Hepatocyte (in vitro differentiated cells): ENCODE data around the gene SARS2.

Experiments used
- EZH2 ChIP-seq: fragments of 200-600 bp; sonication (generic); IDR thresholded peaks from 2 replicates; pipeline ENCODE4 v1.6.1; 2016; ENCODE audit warnings: antibody characterized with exemption, mild to moderate bottlenecking, borderline replicate concordance
- TF ChIP-seq, protein P1 (sequence below): fragments of 200-600 bp; sonication (generic); IDR thresholded peaks from 2 replicates; pipeline ENCODE4 v1.5.1; 2016; ENCODE audit warnings: antibody characterized with exemption, mild to moderate bottlenecking; ENCODE audit not compliant: poor library complexity

DNA sequence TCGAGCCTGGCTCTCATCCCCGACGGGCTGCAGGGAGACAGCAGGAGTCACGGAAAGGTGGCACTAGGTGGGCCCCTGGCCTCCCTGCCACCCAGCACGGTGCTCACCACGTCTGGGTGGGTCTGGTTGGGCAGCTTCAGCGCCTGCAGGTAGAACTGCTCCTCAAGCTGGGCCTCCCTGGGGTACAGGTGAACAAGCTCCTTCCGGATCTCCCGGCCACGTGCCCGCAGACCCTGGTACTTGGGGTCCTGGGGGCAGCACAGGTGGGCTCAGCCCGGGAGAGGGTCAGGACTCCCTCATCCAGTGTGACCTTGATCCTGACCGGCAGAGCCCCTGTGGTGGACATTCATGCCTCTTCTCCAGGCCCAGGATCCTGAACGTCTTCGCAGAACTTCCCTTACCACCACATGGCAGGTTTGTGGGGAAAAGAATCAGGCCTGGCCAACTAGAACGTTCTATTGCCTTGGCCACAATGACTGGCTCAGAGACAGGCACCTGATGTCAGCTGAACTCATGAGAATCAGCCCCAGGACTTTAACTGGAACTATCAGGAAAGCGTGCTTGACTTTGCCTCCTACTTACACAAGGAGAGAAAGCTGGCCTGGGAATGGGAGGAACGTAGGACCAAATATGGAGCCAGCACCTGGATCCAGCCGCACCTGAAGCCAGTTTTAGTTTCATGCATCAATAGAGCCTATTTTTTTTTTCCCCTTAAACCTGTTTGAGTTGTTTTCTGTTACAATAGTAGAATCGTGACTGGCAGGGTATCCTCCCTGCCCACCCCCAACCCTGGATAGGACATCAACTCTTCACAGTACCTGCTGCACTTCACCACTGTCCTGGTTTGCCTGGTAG is 8.9 kb downstream of the SARS2 start:
- TF ChIP-seq, protein P1, sequence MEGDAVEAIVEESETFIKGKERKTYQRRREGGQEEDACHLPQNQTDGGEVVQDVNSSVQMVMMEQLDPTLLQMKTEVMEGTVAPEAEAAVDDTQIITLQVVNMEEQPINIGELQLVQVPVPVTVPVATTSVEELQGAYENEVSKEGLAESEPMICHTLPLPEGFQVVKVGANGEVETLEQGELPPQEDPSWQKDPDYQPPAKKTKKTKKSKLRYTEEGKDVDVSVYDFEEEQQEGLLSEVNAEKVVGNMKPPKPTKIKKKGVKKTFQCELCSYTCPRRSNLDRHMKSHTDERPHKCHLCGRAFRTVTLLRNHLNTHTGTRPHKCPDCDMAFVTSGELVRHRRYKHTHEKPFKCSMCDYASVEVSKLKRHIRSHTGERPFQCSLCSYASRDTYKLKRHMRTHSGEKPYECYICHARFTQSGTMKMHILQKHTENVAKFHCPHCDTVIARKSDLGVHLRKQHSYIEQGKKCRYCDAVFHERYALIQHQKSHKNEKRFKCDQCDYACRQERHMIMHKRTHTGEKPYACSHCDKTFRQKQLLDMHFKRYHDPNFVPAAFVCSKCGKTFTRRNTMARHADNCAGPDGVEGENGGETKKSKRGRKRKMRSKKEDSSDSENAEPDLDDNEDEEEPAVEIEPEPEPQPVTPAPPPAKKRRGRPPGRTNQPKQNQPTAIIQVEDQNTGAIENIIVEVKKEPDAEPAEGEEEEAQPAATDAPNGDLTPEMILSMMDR = no peak
- TF ChIP-seq EZH2 = no peak
